ENCODE results near the gene IPO9.

DNA sequence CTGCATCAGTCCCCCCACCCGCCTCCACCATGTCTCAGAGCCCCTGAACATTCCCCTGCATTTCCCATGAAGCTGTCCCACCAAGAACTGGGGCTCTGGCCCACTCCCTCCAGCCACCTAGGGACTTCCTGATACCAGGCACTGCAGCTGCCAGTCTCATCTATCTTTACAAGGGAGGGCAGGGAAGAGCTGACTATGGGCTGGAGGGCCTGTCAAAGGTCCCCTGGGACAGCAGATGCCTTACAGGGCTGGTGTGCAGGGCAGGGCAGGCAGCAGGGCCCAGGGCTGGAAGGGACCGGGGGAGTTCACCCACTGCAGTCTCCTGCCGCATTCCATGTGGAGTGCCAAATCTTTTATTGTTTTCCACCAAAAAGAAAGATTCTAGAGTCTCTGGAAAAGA lies 77.4 kb downstream of the IPO9 start:
- TF ChIP-seq TCF4 (CRISPR knock-in tag; IDR thresholded peaks at IDR 0.05; ENCODE audit: borderline replicate concordance) (no peak), ARNTL (CRISPR knock-in tag; IDR thresholded peaks at IDR 0.05; ENCODE audit: borderline replicate concordance, low read depth) (no peak), ZFP3 (CRISPR knock-in tag; IDR thresholded peaks at IDR 0.05) (no peak), PPARA (CRISPR knock-in tag; IDR thresholded peaks at IDR 0.05; ENCODE audit: borderline replicate concordance) (no peak)
- TF ChIP-seq, protein P1, sequence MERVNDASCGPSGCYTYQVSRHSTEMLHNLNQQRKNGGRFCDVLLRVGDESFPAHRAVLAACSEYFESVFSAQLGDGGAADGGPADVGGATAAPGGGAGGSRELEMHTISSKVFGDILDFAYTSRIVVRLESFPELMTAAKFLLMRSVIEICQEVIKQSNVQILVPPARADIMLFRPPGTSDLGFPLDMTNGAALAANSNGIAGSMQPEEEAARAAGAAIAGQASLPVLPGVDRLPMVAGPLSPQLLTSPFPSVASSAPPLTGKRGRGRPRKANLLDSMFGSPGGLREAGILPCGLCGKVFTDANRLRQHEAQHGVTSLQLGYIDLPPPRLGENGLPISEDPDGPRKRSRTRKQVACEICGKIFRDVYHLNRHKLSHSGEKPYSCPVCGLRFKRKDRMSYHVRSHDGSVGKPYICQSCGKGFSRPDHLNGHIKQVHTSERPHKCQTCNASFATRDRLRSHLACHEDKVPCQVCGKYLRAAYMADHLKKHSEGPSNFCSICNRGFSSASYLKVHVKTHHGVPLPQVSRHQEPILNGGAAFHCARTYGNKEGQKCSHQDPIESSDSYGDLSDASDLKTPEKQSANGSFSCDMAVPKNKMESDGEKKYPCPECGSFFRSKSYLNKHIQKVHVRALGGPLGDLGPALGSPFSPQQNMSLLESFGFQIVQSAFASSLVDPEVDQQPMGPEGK (CRISPR knock-in tag; IDR thresholded peaks at IDR 0.05; ENCODE audit: borderline replicate concordance), result no peak
- TF ChIP-seq, protein P2, sequence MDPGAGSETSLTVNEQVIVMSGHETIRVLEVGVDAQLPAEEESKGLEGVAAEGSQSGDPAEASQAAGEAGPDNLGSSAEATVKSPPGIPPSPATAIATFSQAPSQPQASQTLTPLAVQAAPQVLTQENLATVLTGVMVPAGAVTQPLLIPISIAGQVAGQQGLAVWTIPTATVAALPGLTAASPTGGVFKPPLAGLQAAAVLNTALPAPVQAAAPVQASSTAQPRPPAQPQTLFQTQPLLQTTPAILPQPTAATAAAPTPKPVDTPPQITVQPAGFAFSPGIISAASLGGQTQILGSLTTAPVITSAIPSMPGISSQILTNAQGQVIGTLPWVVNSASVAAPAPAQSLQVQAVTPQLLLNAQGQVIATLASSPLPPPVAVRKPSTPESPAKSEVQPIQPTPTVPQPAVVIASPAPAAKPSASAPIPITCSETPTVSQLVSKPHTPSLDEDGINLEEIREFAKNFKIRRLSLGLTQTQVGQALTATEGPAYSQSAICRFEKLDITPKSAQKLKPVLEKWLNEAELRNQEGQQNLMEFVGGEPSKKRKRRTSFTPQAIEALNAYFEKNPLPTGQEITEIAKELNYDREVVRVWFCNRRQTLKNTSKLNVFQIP (CRISPR knock-in tag; IDR thresholded peaks at IDR 0.05; ENCODE audit: borderline replicate concordance, low read depth), result no peak
- TF ChIP-seq, protein P3, sequence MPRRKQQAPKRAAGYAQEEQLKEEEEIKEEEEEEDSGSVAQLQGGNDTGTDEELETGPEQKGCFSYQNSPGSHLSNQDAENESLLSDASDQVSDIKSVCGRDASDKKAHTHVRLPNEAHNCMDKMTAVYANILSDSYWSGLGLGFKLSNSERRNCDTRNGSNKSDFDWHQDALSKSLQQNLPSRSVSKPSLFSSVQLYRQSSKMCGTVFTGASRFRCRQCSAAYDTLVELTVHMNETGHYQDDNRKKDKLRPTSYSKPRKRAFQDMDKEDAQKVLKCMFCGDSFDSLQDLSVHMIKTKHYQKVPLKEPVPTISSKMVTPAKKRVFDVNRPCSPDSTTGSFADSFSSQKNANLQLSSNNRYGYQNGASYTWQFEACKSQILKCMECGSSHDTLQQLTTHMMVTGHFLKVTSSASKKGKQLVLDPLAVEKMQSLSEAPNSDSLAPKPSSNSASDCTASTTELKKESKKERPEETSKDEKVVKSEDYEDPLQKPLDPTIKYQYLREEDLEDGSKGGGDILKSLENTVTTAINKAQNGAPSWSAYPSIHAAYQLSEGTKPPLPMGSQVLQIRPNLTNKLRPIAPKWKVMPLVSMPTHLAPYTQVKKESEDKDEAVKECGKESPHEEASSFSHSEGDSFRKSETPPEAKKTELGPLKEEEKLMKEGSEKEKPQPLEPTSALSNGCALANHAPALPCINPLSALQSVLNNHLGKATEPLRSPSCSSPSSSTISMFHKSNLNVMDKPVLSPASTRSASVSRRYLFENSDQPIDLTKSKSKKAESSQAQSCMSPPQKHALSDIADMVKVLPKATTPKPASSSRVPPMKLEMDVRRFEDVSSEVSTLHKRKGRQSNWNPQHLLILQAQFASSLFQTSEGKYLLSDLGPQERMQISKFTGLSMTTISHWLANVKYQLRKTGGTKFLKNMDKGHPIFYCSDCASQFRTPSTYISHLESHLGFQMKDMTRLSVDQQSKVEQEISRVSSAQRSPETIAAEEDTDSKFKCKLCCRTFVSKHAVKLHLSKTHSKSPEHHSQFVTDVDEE (CRISPR knock-in tag; IDR thresholded peaks at IDR 0.05), result no peak
